GM19193 (cell line): ENCODE results near the gene DERL2.

Experiments used
- POLR2A ChIP-seq: IDR thresholded peaks from 4 replicates; pipeline ENCODE4 v1.6.1; 2011; ENCODE audit not compliant: insufficient read depth, insufficient read length; ENCODE audit errors: extremely low read depth

DERL2 gene

DNA sequence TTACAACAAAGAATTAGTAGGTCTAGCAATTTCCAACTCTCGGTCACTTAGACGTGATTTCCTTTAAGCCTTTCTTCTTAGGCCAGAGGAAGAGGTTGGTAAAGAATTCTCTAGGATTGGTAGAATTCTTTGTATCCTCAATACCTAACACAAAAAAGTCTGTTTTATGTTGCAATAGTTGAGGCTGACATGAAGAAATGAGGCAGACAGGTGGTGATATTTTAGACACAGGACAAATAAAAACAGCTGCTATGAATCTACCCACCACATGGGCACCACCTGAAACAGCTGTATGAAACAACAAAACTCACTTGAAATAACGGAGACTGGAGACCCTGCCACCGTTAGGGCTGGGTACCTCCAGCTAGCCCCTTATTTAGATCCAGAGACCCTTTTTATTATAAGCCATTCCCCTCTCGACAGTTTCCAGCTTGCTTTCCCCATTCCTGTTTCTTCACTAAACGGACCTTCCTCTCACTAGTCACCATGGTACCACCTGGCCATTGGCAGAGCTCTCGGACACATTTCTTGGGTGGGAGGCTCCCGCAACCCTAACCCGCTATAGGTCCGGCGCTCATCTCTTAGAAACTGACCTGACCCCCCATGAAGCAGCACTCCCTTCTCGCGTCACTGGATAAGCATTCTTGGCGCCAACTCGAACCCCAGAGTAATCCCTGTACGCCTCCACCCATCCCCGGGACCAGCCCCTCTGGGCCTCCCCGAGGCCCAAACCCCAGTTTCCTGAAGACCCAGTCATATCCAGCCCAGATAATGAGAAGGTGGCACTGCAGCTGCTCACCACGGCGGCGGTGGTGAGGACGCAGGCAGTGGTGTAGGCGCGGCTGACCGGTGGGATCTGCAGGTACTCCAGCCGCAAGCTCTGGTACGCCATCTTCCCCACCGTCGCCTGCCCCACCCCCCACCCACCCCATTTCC is at the start of gene DERL2:
TSS of gene DERL2 (minus strand) at position 909 of the 936 bp plus-strand sequence. CDS start at position 892, 17 bp downstream.
- no peak for TF ChIP-seq POLR2A

DNA sequence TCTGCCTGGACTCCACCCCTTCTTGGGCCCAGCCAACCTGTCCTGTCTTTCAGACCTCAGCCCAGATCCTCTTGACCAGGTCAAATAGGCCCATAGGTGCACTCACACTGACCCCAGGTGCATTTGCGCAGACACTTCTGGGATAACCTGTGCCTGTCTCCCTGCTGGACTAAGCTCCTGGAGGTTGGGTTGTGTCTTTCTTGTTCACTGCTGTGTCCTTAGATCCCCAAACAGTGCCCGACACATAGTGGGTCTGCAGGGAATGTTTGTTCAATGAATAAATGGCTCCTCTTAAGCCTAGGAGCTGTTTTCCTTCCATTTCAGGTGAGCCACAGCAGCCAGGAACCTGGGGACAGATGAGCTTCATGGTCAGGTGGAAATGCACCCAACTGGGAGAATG is 49.5 kb upstream of the DERL2 start:
- no peak for TF ChIP-seq POLR2A

DNA sequence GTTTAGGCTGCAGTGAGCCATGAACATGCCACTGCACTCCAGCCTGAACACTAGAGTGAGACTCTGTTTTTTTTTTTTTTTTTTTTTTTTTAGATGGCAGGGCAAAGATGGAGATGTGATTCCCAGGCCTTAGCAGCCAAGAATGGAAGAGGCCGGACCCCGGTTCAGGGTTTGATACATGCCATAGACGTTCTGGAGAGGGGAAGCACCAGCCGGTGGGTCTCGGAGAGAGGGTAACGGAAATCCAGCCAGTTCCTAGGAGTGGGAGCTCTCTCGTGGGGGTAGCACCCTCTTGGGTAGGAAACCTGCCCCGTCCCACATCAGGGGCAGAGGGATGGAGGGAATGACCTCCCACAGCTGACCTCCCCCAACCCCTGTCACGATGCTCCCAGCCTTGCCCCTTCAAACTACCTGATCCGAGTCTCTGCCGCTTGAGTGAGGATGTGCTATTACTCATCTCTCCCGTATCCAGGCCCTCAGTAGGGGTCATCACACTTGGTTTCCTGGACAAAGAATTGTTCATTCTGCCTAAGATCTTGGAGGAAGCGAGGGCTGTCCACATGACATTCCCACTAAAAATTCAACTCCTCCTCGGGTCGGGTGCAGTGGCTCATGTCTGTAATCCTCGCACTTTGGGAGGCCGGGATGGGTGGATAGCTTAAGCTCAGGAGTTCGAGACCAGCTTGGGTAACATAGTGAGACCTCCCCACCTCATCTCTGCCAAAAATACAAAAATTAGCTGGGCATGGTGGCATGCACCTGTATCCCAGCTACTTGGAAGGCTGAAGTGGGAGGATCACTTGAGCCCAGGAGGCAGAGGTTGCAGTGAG is 47.7 kb upstream of the DERL2 start:
- TF ChIP-seq POLR2A, result no peak

DNA sequence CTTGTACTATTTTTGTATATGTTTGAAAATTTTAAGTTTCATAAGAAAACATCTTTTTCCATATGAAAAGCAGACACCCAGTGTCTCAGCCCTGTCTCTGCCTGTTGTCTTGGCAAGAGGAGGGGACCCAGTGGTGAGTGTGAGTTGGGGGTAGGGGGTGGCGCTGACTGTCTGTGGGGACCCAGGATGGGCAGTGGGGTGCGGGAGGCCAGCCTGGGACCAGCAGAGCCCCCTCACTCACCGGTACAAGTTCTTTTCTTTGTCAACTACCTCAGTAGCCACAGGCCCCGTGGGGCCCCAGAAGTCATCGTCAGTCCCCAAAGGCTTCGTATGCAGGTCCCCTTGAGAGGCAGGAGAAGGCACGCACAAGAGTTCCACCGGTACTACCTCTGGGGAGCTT is 46.6 kb upstream of the DERL2 start:
- TF ChIP-seq POLR2A, result no peak

DNA sequence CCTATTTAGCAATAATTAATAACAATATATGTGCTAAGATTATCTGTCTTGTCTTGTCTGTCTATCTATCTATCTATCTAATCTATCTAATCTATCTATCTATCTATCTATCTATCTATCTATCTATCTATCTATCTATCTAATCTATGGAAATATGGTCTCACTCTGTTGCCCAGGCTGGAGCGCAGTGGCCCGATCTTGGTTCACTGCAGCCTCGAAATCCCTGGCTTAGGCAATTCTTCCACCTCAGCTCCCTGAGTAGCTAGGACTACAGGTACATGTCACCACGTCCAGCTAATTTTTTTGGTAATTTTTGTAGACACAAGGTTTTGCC is 45.1 kb upstream of the DERL2 start:
- no peak for TF ChIP-seq POLR2A

DNA sequence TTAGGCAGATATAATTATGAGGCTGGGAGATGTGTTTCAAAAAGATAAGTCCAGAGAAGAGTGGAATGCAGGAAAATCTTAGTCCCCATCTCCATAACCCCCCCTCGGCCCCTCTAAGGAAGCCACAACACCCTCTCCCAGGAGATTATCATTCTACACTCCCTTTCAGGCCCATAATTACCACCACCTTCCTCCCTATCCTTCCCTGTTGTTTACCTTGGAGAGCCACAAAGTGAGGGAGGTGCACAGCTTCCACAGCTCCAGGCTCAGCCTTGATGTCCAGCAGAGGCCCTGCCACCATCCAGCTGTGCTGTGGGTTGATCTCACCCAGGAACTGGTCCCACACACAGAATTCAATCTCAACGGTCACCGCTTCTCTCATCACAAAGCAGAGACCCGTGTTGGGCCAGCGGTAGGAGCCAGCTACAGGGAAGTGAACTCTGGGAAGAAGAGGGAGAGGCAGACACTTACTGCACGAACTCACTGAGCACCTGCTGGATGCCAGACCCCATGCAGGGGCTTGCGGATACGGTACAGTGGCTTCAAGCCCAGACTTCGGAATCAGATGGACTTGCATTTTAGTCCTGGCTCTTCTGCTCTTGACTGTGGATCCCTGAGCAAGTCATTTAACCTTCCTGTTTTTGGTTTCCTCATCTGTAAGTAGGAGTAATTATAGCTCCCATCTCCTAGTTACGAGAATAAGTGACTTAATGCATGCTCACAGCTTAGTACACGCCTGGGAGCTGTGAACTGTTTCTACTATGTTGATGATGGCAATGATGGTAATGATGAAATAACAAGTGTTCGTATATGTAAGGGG is 44.5 kb upstream of the DERL2 start:
- no peak for TF ChIP-seq POLR2A

DNA sequence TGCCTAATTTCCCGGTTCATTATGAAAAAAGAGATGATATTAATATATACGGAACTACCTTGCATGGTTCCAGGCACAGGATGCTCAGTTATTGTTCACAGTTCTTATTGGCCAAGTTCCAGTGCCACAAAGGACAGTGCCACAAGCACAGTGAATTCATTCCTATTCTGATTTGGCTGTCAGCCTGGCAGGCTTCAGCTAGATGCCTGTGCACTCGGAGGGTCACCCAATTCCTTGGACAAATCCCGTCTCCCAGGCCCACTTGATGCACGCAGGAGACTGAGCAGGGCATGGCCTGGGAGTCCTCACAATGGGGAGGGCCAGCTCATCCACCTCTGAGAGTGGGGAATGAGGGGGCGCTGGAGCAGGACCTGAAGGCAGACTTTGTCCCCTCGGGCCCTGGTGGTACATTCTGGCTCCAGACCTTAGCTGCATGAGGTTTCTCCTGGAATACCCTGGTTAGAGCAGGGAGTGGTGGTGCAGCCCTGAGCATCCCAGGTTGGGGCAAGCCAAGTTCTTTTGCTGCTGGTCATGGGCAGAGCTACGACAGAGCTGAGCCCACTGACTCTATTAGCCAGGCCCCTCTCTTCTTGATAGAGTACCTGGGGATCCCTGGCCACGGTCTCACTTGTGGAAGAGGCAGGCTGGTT is 41.7 kb upstream of the DERL2 start:
- TF ChIP-seq POLR2A, result no peak

DNA sequence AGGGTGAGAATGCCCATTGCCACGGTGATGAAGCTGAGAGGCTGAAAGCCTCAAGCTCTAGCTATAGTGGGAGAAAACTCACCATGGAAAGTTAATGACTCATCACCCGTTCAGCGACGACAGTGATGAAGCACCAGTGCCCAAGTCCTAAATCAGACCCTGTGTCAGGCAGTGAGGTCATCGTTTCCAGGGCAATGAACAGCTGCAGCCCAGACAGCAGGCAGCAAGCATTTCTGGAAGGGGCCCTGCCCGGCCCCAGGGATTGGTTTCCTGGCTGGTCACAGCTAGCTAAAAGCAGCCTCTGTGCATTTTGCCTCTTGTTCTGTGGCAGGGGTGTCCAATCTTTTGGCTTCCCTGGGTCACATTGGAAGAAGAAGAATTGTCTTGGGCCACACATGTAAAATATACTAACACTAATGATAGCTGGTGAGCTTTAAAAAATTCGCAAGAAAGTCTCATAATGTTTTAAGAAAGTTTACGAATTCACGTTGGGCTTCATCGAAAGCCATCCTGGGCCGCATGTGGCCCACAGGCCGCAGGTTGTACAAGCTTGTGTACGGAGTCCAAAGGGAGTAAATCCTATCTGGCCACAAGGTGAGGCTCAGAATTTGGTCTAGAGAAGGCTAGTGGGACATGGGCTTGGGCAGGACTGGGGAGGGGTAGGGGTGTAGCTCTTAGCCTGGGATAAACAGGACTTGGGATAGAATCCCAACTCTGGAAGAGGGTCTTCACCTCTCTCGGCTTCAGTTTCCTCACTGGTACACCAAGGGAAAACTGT is 41.0 kb upstream of the DERL2 start:
- TF ChIP-seq POLR2A, result no peak

DNA sequence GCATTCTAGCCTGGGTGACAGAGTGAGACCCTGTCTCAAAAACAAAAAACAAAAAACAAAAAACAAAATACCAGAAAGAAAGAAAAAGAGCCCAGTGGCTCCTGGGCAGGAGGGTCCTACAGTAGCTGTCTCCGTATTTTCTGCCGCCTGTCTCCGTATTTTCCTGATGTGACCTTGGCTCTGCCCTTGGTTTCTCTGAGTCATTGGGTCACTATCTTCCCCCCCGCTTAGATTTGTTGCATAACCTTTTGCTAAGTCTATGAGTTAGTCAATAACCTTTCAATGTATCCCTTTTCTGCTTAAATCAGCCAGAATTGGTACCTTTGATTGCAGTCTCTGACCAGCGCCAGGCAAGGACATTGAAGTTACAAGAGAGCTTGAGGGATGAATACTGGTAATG is 37.3 kb upstream of the DERL2 start:
- no peak for TF ChIP-seq POLR2A

DNA sequence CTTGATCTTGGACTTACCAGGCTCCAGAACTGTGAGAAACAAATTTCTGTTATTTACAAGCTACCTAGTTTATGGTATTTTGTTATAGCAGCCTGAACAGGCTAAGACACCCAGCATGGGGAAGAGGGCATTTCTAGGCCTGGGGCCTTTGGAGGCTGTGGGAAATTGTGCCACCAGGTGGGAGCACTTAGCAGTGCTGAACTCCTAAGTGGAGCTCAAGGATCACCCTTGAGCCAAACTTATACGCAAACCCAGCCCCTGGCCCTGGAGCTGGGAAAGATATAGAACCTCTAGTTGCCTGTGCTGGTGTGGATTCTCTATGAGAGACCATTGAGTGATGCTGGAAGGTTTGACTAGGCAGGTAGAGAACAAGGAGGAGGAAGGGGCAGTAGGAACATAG is 36.5 kb upstream of the DERL2 start:
- TF ChIP-seq POLR2A, result no peak

DNA sequence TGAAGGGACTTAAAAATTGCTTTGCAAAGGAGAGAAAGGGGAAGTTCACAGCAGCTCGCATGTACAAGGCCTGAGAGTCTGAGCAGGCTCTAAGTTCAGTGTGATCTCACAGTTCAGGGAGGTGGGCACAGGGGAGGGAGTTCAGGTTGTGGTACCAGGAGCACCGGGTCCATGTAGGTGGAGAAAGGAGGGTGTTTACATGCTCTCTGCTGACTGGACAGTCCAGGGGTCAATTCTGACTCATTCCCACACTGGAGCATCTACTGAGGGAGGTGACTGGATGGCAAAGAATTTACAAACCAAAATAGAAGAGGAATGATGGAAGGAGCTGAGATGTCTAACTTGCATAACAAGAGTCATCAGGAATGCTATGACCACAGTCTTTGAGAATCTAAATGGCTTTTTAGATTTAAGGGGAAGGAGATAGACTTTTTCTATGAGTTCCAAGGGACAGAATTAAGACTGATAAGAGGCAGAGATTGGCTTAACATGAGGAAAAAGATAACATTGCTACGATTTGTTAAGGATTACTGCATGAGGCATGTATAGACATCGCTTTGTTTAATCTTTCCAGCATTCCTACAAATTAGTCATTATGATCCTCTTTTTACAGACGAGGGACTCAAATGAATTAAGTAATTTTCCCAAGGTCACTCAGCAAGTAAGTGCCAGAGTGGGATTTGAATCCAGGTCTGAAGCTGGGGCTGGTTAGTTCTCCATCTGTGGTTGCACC is 30.2 kb upstream of the DERL2 start:
- TF ChIP-seq POLR2A, result no peak

DNA sequence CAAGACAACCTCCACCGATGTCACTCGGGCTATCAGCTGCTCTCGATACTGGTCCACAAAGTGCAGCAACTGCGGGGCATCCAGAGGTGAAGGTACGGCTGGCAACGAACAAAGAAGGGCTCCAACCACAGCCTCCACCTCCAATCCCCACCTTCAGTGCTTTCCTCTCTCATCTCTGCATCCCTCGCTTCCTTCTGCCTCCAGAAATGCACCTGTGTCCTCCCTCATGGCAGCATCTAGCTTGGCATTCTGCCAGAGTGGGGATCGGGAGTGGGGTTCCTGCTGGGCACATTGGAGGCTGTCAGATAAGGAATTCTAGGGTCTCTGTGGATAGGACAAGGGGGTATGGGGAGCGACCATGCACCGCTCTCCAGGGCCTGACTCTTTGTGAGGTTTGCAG is 29.0 kb upstream of the DERL2 start:
- TF ChIP-seq POLR2A, result no peak

DNA sequence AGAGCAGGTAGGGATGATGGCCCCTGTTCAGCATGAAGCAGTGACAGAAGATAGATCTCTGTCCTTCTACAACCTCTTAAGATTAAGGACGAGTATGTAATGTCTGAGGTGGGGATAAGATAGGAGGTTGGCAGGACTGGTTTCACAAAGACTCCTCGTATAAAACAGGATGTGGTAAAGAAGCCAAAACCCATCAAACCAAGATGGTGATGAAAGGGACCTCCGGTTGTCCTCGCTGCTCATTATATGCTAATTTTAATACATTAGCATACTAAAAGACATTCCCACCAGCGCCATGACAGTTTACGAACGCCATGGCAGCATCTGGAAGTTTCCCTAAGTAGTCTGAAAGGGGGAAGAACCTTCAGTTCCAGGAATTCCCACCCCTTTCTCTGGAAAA is 27.6 kb upstream of the DERL2 start:
- TF ChIP-seq POLR2A, result no peak

DNA sequence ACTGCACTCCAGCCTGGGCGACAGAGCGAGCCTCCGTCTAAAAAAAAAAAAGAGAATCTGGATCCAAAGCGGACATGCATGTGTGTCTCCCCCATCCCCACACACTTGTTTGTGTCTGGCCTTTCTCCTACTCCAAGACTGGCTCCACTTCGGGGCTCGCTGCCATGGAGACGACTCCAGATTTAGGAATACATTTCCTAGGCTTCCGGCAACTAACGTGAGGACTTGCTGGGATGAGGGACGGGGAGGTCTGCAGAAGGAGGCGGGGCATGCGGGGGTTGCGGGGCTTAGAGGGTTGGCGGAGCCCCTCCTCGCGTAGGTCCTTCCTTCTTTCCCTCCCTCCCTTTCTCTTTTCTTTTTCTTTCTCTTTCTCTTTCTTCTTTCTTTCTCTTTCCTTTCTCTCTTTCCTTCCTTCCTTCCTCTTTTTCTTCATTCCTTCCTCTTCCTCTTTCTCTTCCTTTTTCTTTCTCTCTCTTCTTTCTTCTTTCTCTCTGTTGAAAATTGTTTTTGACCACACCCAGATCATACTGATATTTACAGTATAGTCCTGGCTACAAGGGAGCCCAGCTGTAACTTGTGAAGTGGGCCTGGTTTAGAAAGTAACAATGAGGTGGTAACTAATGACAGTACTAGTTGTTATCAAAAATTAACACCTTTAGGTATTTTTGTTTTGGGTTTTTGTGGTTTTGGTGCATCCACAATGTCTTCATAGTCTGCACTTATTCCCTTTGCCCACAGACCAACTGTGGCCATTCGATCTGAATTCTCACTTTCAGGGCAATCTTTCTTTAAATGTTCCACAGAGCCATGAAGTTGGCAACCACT is 25.6 kb upstream of the DERL2 start:
- no peak for TF ChIP-seq POLR2A
